SU-DHL-6 (cell line): Measurements from ENCODE around the gene RTN4.

ENCODE experiments used
- H2AFZ ChIP-seq: fragments of 200-600 bp; sonication (generic); 2 replicates; pipeline ENCODE4 v1.6.1; 2014; ENCODE audit warnings: low read depth, mild to moderate bottlenecking, moderate library complexity, mixed read lengths, antibody characterized with exemption, low read length; ENCODE audit not compliant: severe bottlenecking
- H3F3A ChIP-seq: fragments of 200-600 bp; shearing (Covaris generic); 2 replicates; pipeline ENCODE4 v1.6.0; 2016; ENCODE audit warnings: antibody characterized with exemption, mild to moderate bottlenecking; ENCODE audit not compliant: insufficient read depth
- H3K27ac ChIP-seq: fragments of 200-600 bp; sonication (generic); 2 replicates; pipeline ENCODE4 v1.5.1; 2016; ENCODE audit warnings: low read depth, mild to moderate bottlenecking, low read length, moderate library complexity, mixed read lengths
- H3K27me3 ChIP-seq: fragments of 200-600 bp; sonication (generic), shearing (Covaris generic); 2 replicates; pipeline ENCODE4 v1.6.0; 2014; ENCODE audit warnings: mild to moderate bottlenecking, low read length
- H3K36me3 ChIP-seq: fragments of 200-600 bp; sonication (generic); 2 replicates; pipeline ENCODE4 v1.6.1; 2014; ENCODE audit warnings: mild to moderate bottlenecking, low read length, mixed read lengths
- H3K4me2 ChIP-seq: fragments of 300-600, 200-600 bp; shearing (Covaris generic), sonication (generic); 2 replicates; pipeline ENCODE4 v1.6.0; 2014; ENCODE audit warnings: low read length, low read depth, mild to moderate bottlenecking; ENCODE audit not compliant: poor library complexity, severe bottlenecking
- H3K4me3 ChIP-seq: fragments of 200-600 bp; sonication (generic); 2 replicates; pipeline ENCODE4 v1.5.1; 2014; ENCODE audit warnings: antibody characterized with exemption, low read length, mild to moderate bottlenecking, mixed read lengths; ENCODE audit not compliant: insufficient read depth, poor library complexity, severe bottlenecking
- H3K79me2 ChIP-seq: fragments of 200-600 bp; sonication (generic); 2 replicates; pipeline ENCODE4 v1.6.1; 2014; ENCODE audit warnings: mild to moderate bottlenecking, low read length, moderate library complexity; ENCODE audit not compliant: insufficient read depth
- H3K9ac ChIP-seq: fragments of 200-600 bp; sonication (generic); 2 replicates; pipeline ENCODE4 v1.7.0; 2014; ENCODE audit warnings: mild to moderate bottlenecking, low read length
- H3K9me2 ChIP-seq: fragments of 200-600 bp; sonication (generic); replicated peaks from 2 replicates; pipeline ENCODE4 v1.6.1; 2014; ENCODE audit warnings: low read length; ENCODE audit not compliant: insufficient read depth
- H3K9me3 ChIP-seq: fragments of 200-600 bp; sonication (generic); 2 replicates; pipeline ENCODE4 v1.6.1; 2014; ENCODE audit warnings: low read length, mixed read lengths; ENCODE audit not compliant: insufficient read depth
- H4K20me1 ChIP-seq: fragments of 200-600 bp; sonication (generic); 2 replicates; pipeline ENCODE4 v1.6.1; 2014; ENCODE audit warnings: low read depth, mild to moderate bottlenecking, antibody characterized with exemption, low read length, moderate library complexity, mixed read lengths
- CTCF ChIP-seq: fragments of 200-600 bp; sonication (generic); IDR thresholded peaks from one replicate; pipeline ENCODE4 v1.5.1; 2017; ENCODE audit warnings: antibody characterized with exemption, mild to moderate bottlenecking, low read length, moderate library complexity; ENCODE audit not compliant: insufficient read depth, poor library complexity, severe bottlenecking
- EZH2phosphoT487 ChIP-seq: fragments of 200-600 bp; sonication (generic), shearing (Covaris generic); conservative IDR thresholded peaks from 2 replicates; pipeline ENCODE4 v1.6.1; 2018; ENCODE audit warnings: mild to moderate bottlenecking, antibody characterized with exemption, low read length, moderate library complexity, mixed read lengths

The RTN4 gene

GRCh38 chr2:54969295-54969939, 80.8 kb downstream of the RTN4 start:
- Histone ChIP-seq H3K9me3 (no peaks in the 10 kb centered on the region), H3K27me3 (no peaks in the 10 kb centered on the region), H2AFZ (no peak overlapping the region), H3K27ac (no peak overlapping the region), H3K4me2 (no peak overlapping the region), H3K79me2 (no peaks in the 10 kb centered on the region), H3F3A (no peaks in the 10 kb centered on the region), H3K4me3 (no peak overlapping the region), H4K20me1 (no peaks in the 10 kb centered on the region), H3K36me3 (peaks cover 11% of the 10 kb centered on the region; the same call in 1 of the 2 replicates), H3K9ac (no peak overlapping the region), H3K9me2 (no peaks in the 10 kb centered on the region)
- TF ChIP-seq EZH2phosphoT487, result no peak
- TF ChIP-seq CTCF, result no peak

- Histone ChIP-seq H3F3A (no peaks in the 10 kb centered on the region), H3K4me3 (no peak overlapping the region), H3K4me2 (no peak overlapping the region), H3K9me3 (no peaks in the 10 kb centered on the region), H3K79me2 (no peaks in the 10 kb centered on the region), H3K9ac (no peak overlapping the region), H4K20me1 (no peaks in the 10 kb centered on the region), H2AFZ (no peak overlapping the region), H3K36me3 (peaks cover 9% of the 10 kb centered on the region; the same call in 1 of the 2 replicates), H3K9me2 (no peaks in the 10 kb centered on the region), H3K27ac (no peak overlapping the region), H3K27me3 (no peaks in the 10 kb centered on the region)
- TF ChIP-seq CTCF (no peak), EZH2phosphoT487 (no peak)
Measured at GRCh38 chr2:54968561-54969218, 81.6 kb downstream of the RTN4 start.

GRCh38 chr2:54967759-54968365, 82.4 kb downstream of the RTN4 start:
- Histone ChIP-seq H3K36me3 (peaks cover 4% of the 10 kb centered on the region; the same call in 1 of the 2 replicates), H3K27ac (no peak overlapping the region), H3F3A (no peaks in the 10 kb centered on the region)

More at GRCh38 chr2:54967759-54968365, 82.4 kb downstream of the RTN4 start:
- no peaks in the 10 kb centered on the region for H3K79me2 ChIP-seq
- no peak overlapping the region for H2AFZ ChIP-seq
- H3K4me2 ChIP-seq, result no peak overlapping the region
- no peaks in the 10 kb centered on the region for H3K27me3 ChIP-seq
- no peak for TF ChIP-seq CTCF
- no peak for TF ChIP-seq EZH2phosphoT487
- H4K20me1 ChIP-seq, result no peaks in the 10 kb centered on the region
- H3K4me3 ChIP-seq, result no peak overlapping the region
- H3K9me3 ChIP-seq, result no peaks in the 10 kb centered on the region
- no peak overlapping the region for H3K9ac ChIP-seq
- H3K9me2 ChIP-seq, result no peaks in the 10 kb centered on the region
